GM19025 (cell line): Measurements from ENCODE around the gene SMARCA2.
"Not testable (repeated sequence)": the region's sequence is repeated elsewhere in the genome, so short reads cannot be mapped to it uniquely, and the experiment has no call there.

ENCODE experiments used
- ATAC-seq: cut with Tn5 transposase; IDR thresholded peaks from one replicate; pipeline ENCODE4 v1.9.1; 2021; ENCODE audit warnings: mild to moderate bottlenecking, low read depth, moderate library complexity; ENCODE audit not compliant: unreplicated experiment

SMARCA2 gene

GRCh38 chr9:2134391-2134790 is 119.2 kb downstream of the SMARCA2 start:
- ATAC-seq: no peak

GRCh38 chr9:2138646-2139045 is 123.5 kb downstream of the SMARCA2 start:
- no peak for ATAC-seq

- no peak for ATAC-seq
These were observed 125.6 kb downstream of the SMARCA2 start for GRCh38 chr9:2140600-2141223.

GRCh38 chr9:2142212-2142611 is 127.1 kb downstream of the SMARCA2 start:
- ATAC-seq: no peak

- no peak for ATAC-seq
These were observed 129.5 kb downstream of the SMARCA2 start for GRCh38 chr9:2144619-2145018.

GRCh38 chr9:2145746-2146145 is 130.6 kb downstream of the SMARCA2 start:
- ATAC-seq: no peak

- not testable (repeated sequence) for ATAC-seq
These were observed 131.6 kb downstream of the SMARCA2 start for GRCh38 chr9:2146700-2147099.

- ATAC-seq: no peak
These were observed 135.2 kb downstream of the SMARCA2 start for GRCh38 chr9:2150338-2150737.

- ATAC-seq: no peak
These were observed 136.0 kb downstream of the SMARCA2 start for GRCh38 chr9:2151171-2151570.

GRCh38 chr9:2152966-2153629 is 138.0 kb downstream of the SMARCA2 start:
- ATAC-seq: no peak

- ATAC-seq: no peak
These were observed 138.6 kb downstream of the SMARCA2 start for GRCh38 chr9:2153630-2154217.

GRCh38 chr9:2154731-2155130 is 139.6 kb downstream of the SMARCA2 start:
- no peak for ATAC-seq

- no peak for ATAC-seq
These were observed 140.8 kb downstream of the SMARCA2 start for GRCh38 chr9:2155966-2156365.

GRCh38 chr9:2157277-2158110 is 142.3 kb downstream of the SMARCA2 start:
- ATAC-seq: peak; percentile 33

- peak; percentile 44 for ATAC-seq
These were observed 143.0 kb downstream of the SMARCA2 start for GRCh38 chr9:2158111-2158610.

- ATAC-seq: no peak
These were observed 143.8 kb downstream of the SMARCA2 start for GRCh38 chr9:2158766-2159430.

- no peak for ATAC-seq
These were observed 144.6 kb downstream of the SMARCA2 start for GRCh38 chr9:2159521-2160454.

- ATAC-seq: no peak
These were observed 146.5 kb downstream of the SMARCA2 start for GRCh38 chr9:2161661-2162060.

GRCh38 chr9:2163231-2163885 is 148.2 kb downstream of the SMARCA2 start:
- no peak for ATAC-seq
